Adrenal gland (tissue), 12 donors: ENCODE measurements around the gene FAM83B. TPM values are rescaled to one million over a fixed set of nuclear protein-coding genes. Genes with fewer than 3 reads are reported as not detected.

ENCODE experiments used
- DNase-seq, 7 donors: peaks; one replicate each; pipeline ENCODE4 v3.0.0-alpha.2; 2019 to 2020
- H3K27ac ChIP-seq, 5 donors: fragments of 200-600 bp; sonication (generic) in 4 of 5; 1 replicate in 3 of 5; 2 replicates in 2 of 5; pipeline versions ENCODE4 v1.5.1 to v1.8.0; 2016 to 2020; ENCODE audit warnings: mild to moderate bottlenecking in 1 of 5
- H3K27me3 ChIP-seq: fragments of 200-600 bp; 2 replicates; pipeline ENCODE4 v1.8.0; 2021
- H3K36me3 ChIP-seq, 2 donors: fragments of 200-600 bp; replicated peaks in 1 of 2; 1 replicate in 1 of 2; 2 replicates in 1 of 2; pipeline versions ENCODE4 v1.5.1 to v1.8.0; 2018 to 2022
- H3K4me1 ChIP-seq, 2 donors: fragments of 200-600 bp; replicated peaks in 1 of 2; 1 replicate in 1 of 2; 2 replicates in 1 of 2; pipeline versions ENCODE4 v1.5.1 to v1.8.0; 2018 to 2021
- H3K4me3 ChIP-seq, 4 donors: fragments of 200-600 bp; sonication (generic) in 3 of 4; one replicate each; pipeline ENCODE4 v1.5.1; 2016 to 2018
- H3K9me3 ChIP-seq, 3 donors: fragments of 200-600 bp; sonication (generic) in 1 of 3; replicated peaks in 1 of 3; 1 replicate in 2 of 3; 2 replicates in 1 of 3; pipeline versions ENCODE4 v1.5.1 to v1.8.0; 2016 to 2021
- POLR2A ChIP-seq, 2 donors: fragments of 450-650 bp; IDR thresholded peaks; one replicate each; pipeline ENCODE4 v1.6.1; 2017; ENCODE audit warnings: antibody characterized with exemption in 2 of 2, mild to moderate bottlenecking in 2 of 2, moderate library complexity in 1 of 2
- WGBS, 4 donors: extraction: QIAGEN DNeasy Blood & Tissue Kit in 2 of 4; methylation state at CpG; one replicate each; pipeline versions ENCODE4 v1.1.5 to v1.1.7; 2013 to 2017; 5-methylcytosine and 5-hydroxymethylcytosine counted together
- intact Hi-C, 2 donors: fragments of 100-400 bp; cut with DNase I; formaldehyde crosslinking; loops; one replicate each; pipeline versions ENCODE4 v1.14.1 to v1.15.0; 2022 to 2023
- polyA plus RNA-seq, 3 donors: library from polyadenylated mRNA; stranded (reverse); fragments of 200-250 nt in 2 of 3; fragments of 350-450 nt in 1 of 3; fragmentation: Illumina TruSeq in 1 of 3; extraction: RNeasy Lipid Tissue Mini Kit (QIAGEN cat#74804) in 1 of 3; gene quantifications; one replicate each; pipeline ENCODE4 v1.2.3, GENCODE V29; 2013 to 2014
- total RNA-seq, 9 donors: library from RNA; depleted of rRNA in 4 of 9; stranded (reverse); fragments of >200 nt in 4 of 9; fragments of 120-200 nt in 1 of 9; fragmentation: NEBNext Ultra II Directional in 1 of 9; extraction: Animal tissue kit (Norgen Biotek cat#: 25700) in 1 of 9; gene quantifications; one replicate each; pipeline versions ENCODE4 v1.1.0 to v1.2.4, GENCODE V29; 2013 to 2023
- TF ChIP-seq, protein P1 (sequence below), 6 experiments: fragments of 450-650 bp in 4 of 6; fragments of 200-600 bp in 2 of 6; sonication (generic) in 1 of 6; IDR thresholded peaks; 1 replicate in 5 of 6; 2 replicates in 1 of 6; pipeline versions ENCODE4 v1.5.1 to v1.8.0; 2016 to 2021; ENCODE audit warnings: antibody characterized with exemption in 6 of 6, mild to moderate bottlenecking in 2 of 6, moderate library complexity in 1 of 6
- donor health status: healthy with polysubstance abuse.
- donor health status: Bipolar disorder and iron deficiency.
- donor health status: DM: yes; HTN: yes; CAD: no.
- donor health status: DM: no; HTN: no; CAD: no.
- donor health status: DM: no; HTN: no; CAD: no.
- donor health status: DM: yes; HTN: yes; CAD: no.

The FAM83B gene
- total and polyA plus RNA-seq, 12 donors: not detected

DNA sequence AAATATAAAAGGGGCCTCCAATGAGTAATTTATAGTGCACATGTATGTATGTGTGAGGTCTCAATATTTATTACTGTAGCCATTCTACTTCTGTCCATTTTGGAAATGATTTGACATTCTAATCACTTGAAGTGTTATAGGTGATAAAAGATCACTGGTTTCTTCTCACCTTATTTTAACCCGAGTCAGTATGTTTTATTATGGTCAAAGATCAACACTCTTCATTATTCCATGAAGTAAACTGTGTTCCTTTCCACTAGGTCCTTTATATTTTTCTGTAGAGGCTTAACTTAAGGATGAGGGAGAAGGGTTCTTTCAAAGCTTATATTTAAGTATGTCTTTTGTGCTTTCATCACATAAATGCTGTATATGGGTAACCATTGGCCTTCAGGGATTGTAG, 47.2 kb downstream of the FAM83B start:
- WGBS, 4 donors: 43 to 59% (median 58%) methylated on average over 1 of the region's 1 CpG
- H3K36me3 ChIP-seq: no peaks in the 10 kb centered on the region
- TF ChIP-seq POLR2A (IDR thresholded peaks at IDR 0.05): no peak
- TF ChIP-seq, protein P1, sequence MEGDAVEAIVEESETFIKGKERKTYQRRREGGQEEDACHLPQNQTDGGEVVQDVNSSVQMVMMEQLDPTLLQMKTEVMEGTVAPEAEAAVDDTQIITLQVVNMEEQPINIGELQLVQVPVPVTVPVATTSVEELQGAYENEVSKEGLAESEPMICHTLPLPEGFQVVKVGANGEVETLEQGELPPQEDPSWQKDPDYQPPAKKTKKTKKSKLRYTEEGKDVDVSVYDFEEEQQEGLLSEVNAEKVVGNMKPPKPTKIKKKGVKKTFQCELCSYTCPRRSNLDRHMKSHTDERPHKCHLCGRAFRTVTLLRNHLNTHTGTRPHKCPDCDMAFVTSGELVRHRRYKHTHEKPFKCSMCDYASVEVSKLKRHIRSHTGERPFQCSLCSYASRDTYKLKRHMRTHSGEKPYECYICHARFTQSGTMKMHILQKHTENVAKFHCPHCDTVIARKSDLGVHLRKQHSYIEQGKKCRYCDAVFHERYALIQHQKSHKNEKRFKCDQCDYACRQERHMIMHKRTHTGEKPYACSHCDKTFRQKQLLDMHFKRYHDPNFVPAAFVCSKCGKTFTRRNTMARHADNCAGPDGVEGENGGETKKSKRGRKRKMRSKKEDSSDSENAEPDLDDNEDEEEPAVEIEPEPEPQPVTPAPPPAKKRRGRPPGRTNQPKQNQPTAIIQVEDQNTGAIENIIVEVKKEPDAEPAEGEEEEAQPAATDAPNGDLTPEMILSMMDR (IDR thresholded peaks at IDR 0.05): no peak
- no peak overlapping the region for H3K4me3 ChIP-seq
- DNase-seq: no peak
- H3K9me3 ChIP-seq: no peaks in the 10 kb centered on the region
- H3K27ac ChIP-seq: no peak overlapping the region
- intact Hi-C loops: no loop called here
- H3K4me1 ChIP-seq: no peaks in the 10 kb centered on the region
- H3K27me3 ChIP-seq: no peaks in the 10 kb centered on the region

DNA sequence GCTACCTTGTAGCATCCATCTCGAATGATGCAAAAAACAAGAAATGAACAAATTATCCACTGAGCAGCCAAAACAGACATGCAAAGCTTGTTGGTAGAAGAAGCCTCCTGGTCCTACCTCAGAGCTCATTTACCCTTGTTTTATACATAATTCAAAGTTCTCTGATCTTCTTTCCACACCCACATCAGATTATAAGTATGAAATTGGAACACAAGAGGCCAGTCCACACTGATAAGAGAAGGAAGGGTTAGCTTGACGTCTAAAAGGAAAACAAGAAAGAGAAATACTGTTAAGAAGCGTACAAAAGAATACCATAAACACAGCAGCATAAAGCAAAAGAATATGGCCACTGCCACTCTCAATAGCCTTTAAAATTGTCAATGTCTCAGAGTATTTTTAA, 49.7 kb downstream of the FAM83B start:
- H3K4me3 ChIP-seq: no peak overlapping the region
- H3K9me3 ChIP-seq: no peaks in the 10 kb centered on the region
- DNase-seq: no peak
- intact Hi-C loops: no loop called here
- no peaks in the 10 kb centered on the region for H3K27me3 ChIP-seq
- 57 to 73% (median 61%) methylated on average over 3 of the region's 3 CpGs for WGBS, 4 donors
- H3K4me1 ChIP-seq: no peaks in the 10 kb centered on the region
- H3K27ac ChIP-seq: no peak overlapping the region
- TF ChIP-seq, protein P1 (IDR thresholded peaks at IDR 0.05): no peak
- TF ChIP-seq POLR2A (IDR thresholded peaks at IDR 0.05): no peak
- H3K36me3 ChIP-seq: no peaks in the 10 kb centered on the region

DNA sequence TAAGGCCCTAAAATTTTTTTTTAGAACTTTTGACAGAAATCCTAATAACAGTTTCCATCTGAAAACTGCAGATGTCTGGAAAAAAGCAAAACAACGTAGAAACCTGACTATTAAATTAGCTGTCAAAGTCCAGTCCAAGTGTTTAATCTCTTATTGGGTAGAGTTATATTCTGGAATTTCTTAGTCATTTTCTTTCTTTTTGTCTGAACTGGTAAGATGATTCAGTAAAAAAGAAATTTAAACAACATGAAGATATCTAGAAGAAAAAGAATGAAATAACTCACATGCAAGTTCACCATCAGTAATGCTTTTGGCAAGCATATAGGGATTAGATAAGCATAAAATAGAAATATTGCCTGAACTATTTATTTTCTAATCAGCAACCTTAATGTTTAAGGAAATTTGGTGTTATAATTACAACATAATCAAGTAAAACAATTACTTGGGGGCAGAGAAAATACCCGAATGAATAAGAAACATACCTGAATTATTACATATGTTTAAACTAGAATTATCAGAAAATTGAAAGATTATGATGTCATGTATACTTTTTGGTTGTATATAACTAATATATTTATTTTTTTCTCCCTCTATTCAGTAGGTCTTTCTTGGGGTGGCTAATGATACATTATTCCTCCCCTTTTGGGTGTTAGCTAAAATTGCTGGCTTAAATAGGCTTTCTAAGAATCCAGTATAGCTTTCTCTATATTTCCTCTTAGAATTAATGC, 51.1 kb downstream of the FAM83B start:
- H3K27ac ChIP-seq: no peak overlapping the region
- H3K4me1 ChIP-seq: no peaks in the 10 kb centered on the region
- no peak overlapping the region for H3K4me3 ChIP-seq
- TF ChIP-seq POLR2A (IDR thresholded peaks at IDR 0.05): no peak
- TF ChIP-seq, protein P1 (IDR thresholded peaks at IDR 0.05): no peak
- no peaks in the 10 kb centered on the region for H3K27me3 ChIP-seq
- no peaks in the 10 kb centered on the region for H3K36me3 ChIP-seq
- WGBS, 4 donors: 48 to 59% (median 56%) methylated on average over 2 of the region's 2 CpGs
- intact Hi-C loops: no loop called here
- no peaks in the 10 kb centered on the region for H3K9me3 ChIP-seq
- DNase-seq: no peak

DNA sequence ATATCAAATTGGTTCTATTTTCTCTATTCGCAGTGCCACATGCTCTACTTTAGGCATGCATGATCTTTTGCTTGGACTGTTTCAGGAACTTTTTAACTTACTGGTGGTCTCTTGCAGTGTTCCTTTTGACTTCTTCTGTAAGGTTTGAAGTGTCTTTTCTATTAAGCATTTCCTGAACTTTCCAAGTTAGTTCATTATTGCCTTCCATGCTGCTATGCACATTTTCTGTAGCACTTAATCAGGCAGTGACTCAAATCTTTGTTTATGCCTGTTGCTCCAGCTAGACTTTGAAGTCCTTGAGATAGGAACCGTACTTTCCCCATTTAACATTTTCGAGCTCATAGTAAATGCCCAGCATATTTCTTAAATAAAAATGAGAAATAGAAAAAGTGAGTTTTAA, 52.2 kb downstream of the FAM83B start:
- intact Hi-C loops: no loop called here
- H3K4me3 ChIP-seq: no peak overlapping the region
- no peak for DNase-seq
- no peaks in the 10 kb centered on the region for H3K4me1 ChIP-seq
- no peaks in the 10 kb centered on the region for H3K27me3 ChIP-seq
- no peaks in the 10 kb centered on the region for H3K36me3 ChIP-seq
- TF ChIP-seq, protein P1 (IDR thresholded peaks at IDR 0.05): no peak
- TF ChIP-seq POLR2A (IDR thresholded peaks at IDR 0.05): no peak
- 70 to 82% (median 78%) methylated on average over 3 of the region's 3 CpGs for WGBS, 4 donors
- H3K9me3 ChIP-seq: no peaks in the 10 kb centered on the region
- H3K27ac ChIP-seq: no peak overlapping the region
